Neuronal stem cell (in vitro differentiated cells): ENCODE results near the gene SLX4IP.

Experiments
- DNase-seq: peaks from one replicate; pipeline ENCODE4 v3.0.0-alpha.2; 2013; ENCODE audit warnings: low spot score
- H2AFZ ChIP-seq: one replicate; pipeline ENCODE4 v1.6.1; 2013; ENCODE audit warnings: mild to moderate bottlenecking, low read length, inconsistent platforms
- H2AK5ac ChIP-seq: 2 replicates; pipeline ENCODE4 v1.6.1; 2013; ENCODE audit warnings: low read depth, mild to moderate bottlenecking, inconsistent platforms, low read length, moderate library complexity, mixed read lengths
- H2BK120ac ChIP-seq: 2 replicates; pipeline ENCODE4 v1.6.1; 2013; ENCODE audit warnings: low read depth, mild to moderate bottlenecking, inconsistent platforms, low read length, moderate library complexity, mixed read lengths
- H2BK12ac ChIP-seq: one replicate; pipeline ENCODE4 v1.6.1; 2013; ENCODE audit warnings: low read length, inconsistent platforms
- H2BK15ac ChIP-seq: 2 replicates; pipeline ENCODE4 v1.6.1; 2013; ENCODE audit warnings: mild to moderate bottlenecking, low read length, inconsistent platforms, mixed read lengths
- H2BK5ac ChIP-seq: one replicate; pipeline ENCODE4 v1.6.1; 2013; ENCODE audit warnings: inconsistent platforms, mild to moderate bottlenecking, low read length, moderate library complexity
- H3K14ac ChIP-seq: one replicate; pipeline ENCODE4 v1.6.1; 2013; ENCODE audit warnings: low read length, inconsistent platforms
- H3K18ac ChIP-seq: 2 replicates; pipeline ENCODE4 v1.6.1; 2013; ENCODE audit warnings: low read length, inconsistent platforms
- H3K23ac ChIP-seq: 2 replicates; pipeline ENCODE4 v1.6.1; 2013; ENCODE audit warnings: low read depth, mild to moderate bottlenecking, mixed read lengths, low read length, inconsistent platforms; ENCODE audit not compliant: poor library complexity
- H3K27ac ChIP-seq: replicated peaks from 3 replicates; pipeline ENCODE4 v1.5.1; 2013; ENCODE audit warnings: low read length, inconsistent platforms
- H3K27me3 ChIP-seq, 3 experiments: 2 replicates each; pipeline ENCODE4 v1.6.1; 2013; ENCODE audit warnings: low read length in 3 of 3, mild to moderate bottlenecking in 2 of 3, inconsistent platforms in 1 of 3, low read depth in 1 of 3, mixed read lengths in 1 of 3, moderate library complexity in 1 of 3; ENCODE audit not compliant: control insufficient read depth in 3 of 3, insufficient read depth in 3 of 3
- H3K36me3 ChIP-seq, 2 donors: replicated peaks in 1 of 2; 2 replicates each; pipeline ENCODE4 v1.6.1; 2013; ENCODE audit warnings: low read length in 2 of 2; ENCODE audit not compliant: control insufficient read depth in 2 of 2, insufficient read depth in 2 of 2
- H3K4ac ChIP-seq: 2 replicates; pipeline ENCODE4 v1.6.1; 2013; ENCODE audit warnings: inconsistent platforms, mild to moderate bottlenecking, low read length, moderate library complexity
- H3K4me1 ChIP-seq, 2 donors: 1 replicate in 1 of 2; 2 replicates in 1 of 2; pipeline ENCODE4 v1.6.1; 2013; ENCODE audit warnings: low read length in 2 of 2, low read depth in 1 of 2; ENCODE audit not compliant: control insufficient read depth in 2 of 2, insufficient read depth in 1 of 2
- H3K4me2 ChIP-seq: one replicate; pipeline ENCODE4 v1.6.1; 2013; ENCODE audit warnings: mild to moderate bottlenecking, low read length, inconsistent platforms; ENCODE audit not compliant: insufficient read depth, poor library complexity, severe bottlenecking
- H3K4me3 ChIP-seq, 2 donors: 2 replicates each; pipeline ENCODE4 v1.5.1; 2013; ENCODE audit warnings: low read length in 2 of 2, mild to moderate bottlenecking in 2 of 2, inconsistent platforms in 1 of 2, moderate library complexity in 1 of 2
- H3K79me1 ChIP-seq: one replicate; pipeline ENCODE4 v1.6.1; 2013; ENCODE audit warnings: low read depth, mild to moderate bottlenecking, inconsistent platforms, low read length, moderate library complexity
- H3K9ac ChIP-seq: one replicate; pipeline ENCODE4 v1.6.1; 2013; ENCODE audit warnings: mild to moderate bottlenecking, low read depth, low read length, inconsistent platforms; ENCODE audit not compliant: poor library complexity
- H3K9me3 ChIP-seq, 2 donors: replicated peaks in 1 of 2; 2 replicates each; pipeline versions ENCODE3 to v1.6.1; 2013; ENCODE audit warnings: low read length in 2 of 2, mild to moderate bottlenecking in 2 of 2, inconsistent platforms in 1 of 2, low read depth in 1 of 2, mixed read lengths in 1 of 2, moderate library complexity in 1 of 2; ENCODE audit not compliant: control insufficient read depth in 2 of 2, insufficient read depth in 1 of 2
- H4K8ac ChIP-seq: one replicate; pipeline ENCODE4 v1.6.1; 2013; ENCODE audit warnings: low read depth, mild to moderate bottlenecking, inconsistent platforms, low read length, moderate library complexity
- H4K91ac ChIP-seq: one replicate; pipeline ENCODE4 v1.6.1; 2013; ENCODE audit warnings: low read length, low read depth, mild to moderate bottlenecking, inconsistent platforms; ENCODE audit not compliant: poor library complexity
- WGBS, 2 donors: extraction: QIAGEN DNeasy Blood & Tissue Kit; methylation state at CpG; one replicate each; pipeline ENCODE4 v1.1.7; 2013; ENCODE audit warnings: missing lambda C conversion rate in 2 of 2, mixed read lengths in 1 of 2; ENCODE audit not compliant: insufficient read length in 2 of 2, insufficient replicate concordance in 1 of 2; ENCODE audit errors: extremely low coverage in 2 of 2; 5-methylcytosine and 5-hydroxymethylcytosine counted together
- small RNA-seq: library from polyadenylated mRNA; stranded (forward); fragments of <200 nt; extraction: miRNeasy Mini kit (QIAGEN cat#:217004); gene quantifications from one replicate; pipeline ENCODE3, GENCODE V24; 2013; ENCODE audit not compliant: insufficient read depth

Gene SLX4IP

GRCh38 chr20:10674684-10675449 lies 239.8 kb downstream of the SLX4IP start:
- Histone ChIP-seq H3K18ac (peak overlapping the region; percentile 95), H2AK5ac (peak overlapping the region; percentile 76), H3K14ac (no peak overlapping the region), H2BK15ac (peak overlapping the region; percentile 86), H3K9ac (peak overlapping the region; percentile 95), H3K4ac (no peak overlapping the region), H2AFZ (peak overlapping the region; percentile 98), H4K8ac (no peak overlapping the region), H4K91ac (no peak overlapping the region), H3K36me3 (peaks cover 0 to 19% of the 10 kb centered on the region in 2 donors), H3K4me3 (peak overlapping the region; percentile 83 to 92), H3K4me2 (peak overlapping the region; percentile 95), H2BK12ac (no peak overlapping the region), H3K23ac (no peak overlapping the region), H3K9me3 (no peaks in the 10 kb centered on the region), H3K27ac (peak overlapping the region; percentile 88), H2BK120ac (peak overlapping the region; percentile 54), H3K4me1 (peaks cover 13 to 19% of the 10 kb centered on the region in 2 donors), H3K27me3 (no peaks in the 10 kb centered on the region), H3K79me1 (peaks cover 16% of the 10 kb centered on the region), H2BK5ac (peak overlapping the region; percentile 95)
- peak; percentile 81 for DNase-seq
- WGBS, 2 donors: no CpG with 5 or more reads among the region's 38 CpGs

GRCh38 chr20:10675450-10675848 lies 240.3 kb downstream of the SLX4IP start:
- Histone ChIP-seq H3K79me1 (peaks cover 15% of the 10 kb centered on the region), H3K9ac (no peak overlapping the region)
- no CpG with 5 or more reads among the region's 4 CpGs for WGBS, 2 donors

DNA sequence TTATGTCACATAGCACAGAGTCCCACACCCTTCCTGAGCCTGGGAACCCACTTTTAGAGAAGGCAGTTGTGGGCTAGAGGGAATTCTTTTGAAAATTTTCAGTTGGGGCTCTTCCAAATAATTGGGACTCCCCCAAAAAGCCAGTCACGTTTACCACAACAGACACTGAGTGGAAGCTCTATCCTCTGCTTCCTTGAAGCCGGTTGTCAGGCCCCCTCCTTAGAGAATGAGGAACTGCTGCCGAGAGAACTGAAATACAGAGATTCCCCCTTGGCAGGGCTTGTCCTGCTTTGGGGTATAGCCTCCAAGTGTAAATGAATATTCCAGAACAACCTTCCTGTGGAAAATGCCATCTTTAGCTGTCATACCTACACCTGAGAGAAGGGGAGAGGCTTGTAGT lies 241.4 kb downstream of the SLX4IP start:
- Histone ChIP-seq H3K27ac (no peak overlapping the region), H2BK12ac (no peak overlapping the region), H3K9me3 (no peaks in the 10 kb centered on the region), H3K18ac (no peak overlapping the region), H3K9ac (no peak overlapping the region), H4K8ac (no peak overlapping the region), H2AK5ac (no peak overlapping the region), H2BK5ac (no peak overlapping the region), H3K36me3 (peaks cover 0 to 7% of the 10 kb centered on the region in 2 donors), H2BK15ac (no peak overlapping the region), H3K4me1 (peaks cover 5% of the 10 kb centered on the region in 2 donors), H2AFZ (no peak overlapping the region), H4K91ac (no peak overlapping the region), H3K4ac (no peak overlapping the region), H3K14ac (no peak overlapping the region), H3K27me3 (no peaks in the 10 kb centered on the region), H3K4me2 (no peak overlapping the region), H3K23ac (no peak overlapping the region), H3K4me3 (no peak overlapping the region), H2BK120ac (no peak overlapping the region), H3K79me1 (peaks cover 13% of the 10 kb centered on the region)
- WGBS, 2 donors: no CpG with 5 or more reads among the region's 3 CpGs
- DNase-seq: no peak

More at GRCh38 chr20:10675450-10675848, 240.3 kb downstream of the SLX4IP start:
- Histone ChIP-seq H3K4me1 (peaks cover 9 to 13% of the 10 kb centered on the region in 2 donors), H2AFZ (peak overlapping the region; percentile 98), H3K18ac (no peak overlapping the region), H2BK120ac (no peak overlapping the region), H3K9me3 (no peaks in the 10 kb centered on the region), H2AK5ac (no peak overlapping the region), H3K4me3 (no peak overlapping the region), H4K91ac (no peak overlapping the region), H2BK12ac (no peak overlapping the region), H3K36me3 (peaks cover 0 to 16% of the 10 kb centered on the region in 2 donors), H3K27ac (no peak overlapping the region), H3K4me2 (peak overlapping the region; percentile 95), H3K23ac (no peak overlapping the region), H2BK5ac (no peak overlapping the region), H3K27me3 (no peaks in the 10 kb centered on the region), H4K8ac (no peak overlapping the region), H3K4ac (no peak overlapping the region), H2BK15ac (no peak overlapping the region), H3K14ac (no peak overlapping the region)
- no peak for DNase-seq

Small RNAs within 50 kb of the gene (small RNA-seq; reads per million reads assigned to genes)
- gene MIR6870: 1.2 reads per million
